HepG2 (cell line): Measurements from ENCODE around the gene CCR5AS.

Source experiments
- GABPA ChIP-seq, 2 experiments: IDR thresholded peaks; 2 replicates each; pipeline ENCODE4 v1.6.1; 2011 to 2016; ENCODE audit warnings: low read depth in 2 of 2, low read length in 1 of 2, missing biosample characterization in 1 of 2, missing genetic modification characterization in 1 of 2
- HINFP ChIP-seq: sonication (generic); formaldehyde crosslinking; IDR thresholded peaks from 2 replicates; pipeline ENCODE4 v1.4.0; 2020; ENCODE audit warnings: low read depth, mild to moderate bottlenecking, missing genetic modification reagents
- KDM2A ChIP-seq: sonication (generic); formaldehyde crosslinking; IDR thresholded peaks from 2 replicates; pipeline ENCODE4 v1.4.0; 2020; ENCODE audit warnings: low read depth, missing genetic modification reagents, borderline replicate concordance
- PAF1 ChIP-seq: IDR thresholded peaks from 2 replicates; pipeline ENCODE4 v1.6.1; 2016; ENCODE audit warnings: missing genetic modification reagents, missing compliant biosample characterization
- TARDBP ChIP-seq: sonication (generic); formaldehyde crosslinking; IDR thresholded peaks from 2 replicates; pipeline ENCODE4 v1.8.0; 2022; ENCODE audit warnings: mild to moderate bottlenecking, missing genetic modification reagents
- ZBTB34 ChIP-seq: sonication (generic); formaldehyde crosslinking; IDR thresholded peaks from 2 replicates; pipeline ENCODE4 v1.8.0; 2022; ENCODE audit warnings: mild to moderate bottlenecking, missing genetic modification reagents
- ZNF605 ChIP-seq: sonication (generic); formaldehyde crosslinking; IDR thresholded peaks from 2 replicates; pipeline ENCODE4 v1.8.0; 2022; ENCODE audit warnings: mild to moderate bottlenecking, missing genetic modification reagents
- ZNF788 ChIP-seq: sonication (generic); formaldehyde crosslinking; IDR thresholded peaks from 2 replicates; pipeline ENCODE4 v1.5.0; 2020; ENCODE audit warnings: mild to moderate bottlenecking, missing genetic modification reagents, borderline replicate concordance
- TF ChIP-seq, protein P1 (sequence below): IDR thresholded peaks from 2 replicates; pipeline ENCODE4 v1.6.1; 2018; ENCODE audit warnings: missing genetic modification reagents, mild to moderate bottlenecking, missing compliant biosample characterization

The CCR5AS gene

GRCh38 chr3:46409739-46410489, 3.0 kb upstream of the CCR5AS start (continued):
- no peak for TF ChIP-seq HINFP (CRISPR knock-in tag)
- TF ChIP-seq KDM2A = no peak
- TF ChIP-seq PAF1 (CRISPR knock-in tag) = no peak
- TF ChIP-seq, protein P1, sequence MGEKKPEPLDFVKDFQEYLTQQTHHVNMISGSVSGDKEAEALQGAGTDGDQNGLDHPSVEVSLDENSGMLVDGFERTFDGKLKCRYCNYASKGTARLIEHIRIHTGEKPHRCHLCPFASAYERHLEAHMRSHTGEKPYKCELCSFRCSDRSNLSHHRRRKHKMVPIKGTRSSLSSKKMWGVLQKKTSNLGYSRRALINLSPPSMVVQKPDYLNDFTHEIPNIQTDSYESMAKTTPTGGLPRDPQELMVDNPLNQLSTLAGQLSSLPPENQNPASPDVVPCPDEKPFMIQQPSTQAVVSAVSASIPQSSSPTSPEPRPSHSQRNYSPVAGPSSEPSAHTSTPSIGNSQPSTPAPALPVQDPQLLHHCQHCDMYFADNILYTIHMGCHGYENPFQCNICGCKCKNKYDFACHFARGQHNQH (CRISPR knock-in tag) = no peak
- no peak for TF ChIP-seq ZNF605 (CRISPR knock-in tag)
- no peak for TF ChIP-seq TARDBP
- TF ChIP-seq ZNF788 (CRISPR knock-in tag) = no peak
- no peak for TF ChIP-seq GABPA (IDR thresholded peaks at IDR 0.05; ENCODE audit: low read depth, low read length)
- TF ChIP-seq GABPA (CRISPR knock-in tag; IDR thresholded peaks at IDR 0.05; ENCODE audit: low read depth) = no peak
- no peak for TF ChIP-seq ZBTB34 (CRISPR knock-in tag)
